GM12892 (cell line): Measurements from ENCODE around the gene DNAJB12.
A peak's percentile ranks its signal among the peaks of the same experiment; 100 is the strongest.
"Not testable (repeated sequence)": the region's sequence is repeated elsewhere in the genome, so short reads cannot be mapped to it uniquely, and the experiment has no call there.

Experiments
- DNase-seq: peaks from one replicate; pipeline ENCODE4 v3.0.0; 2011; ENCODE audit not compliant: insufficient read length
- FAIRE-seq: peaks from 2 replicates; lab custom pipeline; 2011; peaks lifted over from hg19 to GRCh38; lab: Jason Lieb, UNC
- POLR2A ChIP-seq: IDR thresholded peaks from 2 replicates; pipeline ENCODE4 v1.6.1; 2011; ENCODE audit warnings: low read depth, low read length, control low read depth
- POLR2AphosphoS5 ChIP-seq: IDR thresholded peaks from 2 replicates; pipeline ENCODE4 v1.6.1; 2011; ENCODE audit warnings: low read depth, low read length, control low read depth
- TAF1 ChIP-seq: IDR thresholded peaks from 2 replicates; pipeline ENCODE4 v1.6.1; 2011; ENCODE audit warnings: low read depth, mild to moderate bottlenecking, control low read depth, low read length, borderline replicate concordance

The DNAJB12 gene

GRCh38 chr10:72326665-72327603 is 27.8 kb downstream of the DNAJB12 start:
- TF ChIP-seq POLR2A = peak; percentile 44; the same call in 1 of the 2 replicates
- not testable (repeated sequence) for FAIRE-seq, DNase-seq

- DNase-seq, FAIRE-seq: not testable (repeated sequence)
Measured at GRCh38 chr10:72325243-72326175, 29.2 kb downstream of the DNAJB12 start.

GRCh38 chr10:72323771-72324191 is 30.9 kb downstream of the DNAJB12 start:
- TF ChIP-seq POLR2AphosphoS5 = no peak
- no peak for TF ChIP-seq TAF1
- FAIRE-seq (no peak), DNase-seq (no peak)

GRCh38 chr10:72323108-72323749 is 31.5 kb downstream of the DNAJB12 start:
- FAIRE-seq (no peak), DNase-seq (no peak)
- no peak for TF ChIP-seq POLR2A
- no peak for TF ChIP-seq POLR2AphosphoS5
- TF ChIP-seq TAF1 = no peak

GRCh38 chr10:72322280-72323058 is 32.2 kb downstream of the DNAJB12 start:
- peak; percentile 15 for DNase-seq
- no peak for TF ChIP-seq POLR2A
- no peak for TF ChIP-seq TAF1
- TF ChIP-seq POLR2AphosphoS5 = no peak
- no peak for FAIRE-seq

GRCh38 chr10:72322030-72322279 is 32.8 kb downstream of the DNAJB12 start:
- FAIRE-seq (no peak), DNase-seq (no peak)
- no peak for TF ChIP-seq TAF1
- no peak for TF ChIP-seq POLR2AphosphoS5
- no peak for TF ChIP-seq POLR2A

GRCh38 chr10:72321248-72322029 is 33.3 kb downstream of the DNAJB12 start:
- peak; percentile 4 for DNase-seq
- TF ChIP-seq TAF1 (no peak), POLR2AphosphoS5 (no peak), POLR2A (no peak)
- FAIRE-seq = no peak

GRCh38 chr10:72320676-72321247 is 34.0 kb downstream of the DNAJB12 start:
- TF ChIP-seq TAF1 = peak; percentile 68; the same call in 1 of the 2 replicates
- TF ChIP-seq POLR2AphosphoS5 = peak; percentile 84; the same call in 1 of the 2 replicates
- peak; percentile 81 for TF ChIP-seq POLR2A
- DNase-seq (peak; percentile 70), FAIRE-seq (peak; percentile 87)

GRCh38 chr10:72319416-72320254 is 35.1 kb downstream of the DNAJB12 start:
- FAIRE-seq (peak; percentile 65), DNase-seq (peak; percentile 85)
- TF ChIP-seq TAF1 (0 out of 2 replicates have a peak, but pooled peaks have one; percentile 3), POLR2A (peak; percentile 48; the same call in 1 of the 2 replicates), POLR2AphosphoS5 (peak; percentile 65)
